K562 (cell line): ENCODE results near the gene NLE1. TPM values are rescaled to one million over a fixed set of nuclear protein-coding genes. Genes with fewer than 3 reads are reported as not detected.

Experiments used
- BHLHE40 ChIP-seq: IDR thresholded peaks from 2 replicates; pipeline ENCODE4 v1.6.1; 2011; ENCODE audit warnings: low read length, improper control_type of control experiment
- DPF2 ChIP-seq: fragments of 450-650 bp; IDR thresholded peaks from 2 replicates; pipeline ENCODE4 v1.6.1; 2016
- ERF ChIP-seq: fragments of 450-650 bp; formaldehyde crosslinking; IDR thresholded peaks from 2 replicates; pipeline ENCODE4 v1.4.0; 2020; ENCODE audit warnings: mild to moderate bottlenecking, mixed read lengths
- FOXA3 ChIP-seq, 2 experiments: fragments of 450-650 bp in 1 of 2; sonication (generic) in 1 of 2; formaldehyde crosslinking; IDR thresholded peaks in 1 of 2; conservative IDR thresholded peaks in 1 of 2; 2 replicates each; pipeline versions ENCODE4 v1.4.0 to v1.8.0; 2020 to 2022; ENCODE audit warnings: mild to moderate bottlenecking in 2 of 2, missing genetic modification reagents in 1 of 2
- FOXO4 ChIP-seq: fragments of 450-650 bp; formaldehyde crosslinking; IDR thresholded peaks from 2 replicates; pipeline ENCODE4 v1.4.0; 2020; ENCODE audit warnings: mild to moderate bottlenecking, moderate library complexity
- HDAC3 ChIP-seq: fragments of 450-650 bp; IDR thresholded peaks from 2 replicates; pipeline ENCODE4 v1.6.1; 2018; ENCODE audit warnings: borderline replicate concordance, mild to moderate bottlenecking, moderate library complexity; ENCODE audit not compliant: partially characterized antibody
- HES1 ChIP-seq: fragments of 450-650 bp; IDR thresholded peaks from 2 replicates; pipeline ENCODE4 v1.6.1; 2016; ENCODE audit warnings: low read depth, mild to moderate bottlenecking, moderate library complexity
- MTA1 ChIP-seq: fragments of 450-650 bp; IDR thresholded peaks from 2 replicates; pipeline ENCODE4 v1.6.1; 2017; ENCODE audit warnings: borderline replicate concordance
- POLR2H ChIP-seq: IDR thresholded peaks from 2 replicates; pipeline ENCODE4 v1.6.1; 2016; ENCODE audit warnings: missing genetic modification characterization, low read depth, mild to moderate bottlenecking, control low read depth, missing compliant biosample characterization, moderate library complexity
- PURB ChIP-seq: sonication (generic); formaldehyde crosslinking; IDR thresholded peaks from 2 replicates; pipeline ENCODE4 v1.9.0; 2021; ENCODE audit warnings: low read depth, mild to moderate bottlenecking, missing genetic modification reagents
- RBM34 ChIP-seq: fragments of 200-400 bp; formaldehyde crosslinking; IDR thresholded peaks from 2 replicates; pipeline ENCODE4 v1.6.1; 2018; ENCODE audit warnings: low read length, borderline replicate concordance; ENCODE audit not compliant: insufficient read depth
- RNF219 ChIP-seq: fragments of 250-450 bp; sonication (Bioruptor Pico); IDR thresholded peaks from 2 replicates; pipeline ENCODE4 v1.5.0; 2022; ENCODE audit warnings: mild to moderate bottlenecking
- STAT5B ChIP-seq: fragments of 250-450 bp; sonication (Bioruptor Pico); IDR thresholded peaks from 2 replicates; pipeline ENCODE4 v1.8.0; 2021; ENCODE audit warnings: mild to moderate bottlenecking, inconsistent platforms
- TCFL5 ChIP-seq: fragments of 250-450 bp; sonication (Bioruptor Pico); conservative IDR thresholded peaks from 2 replicates; pipeline ENCODE4 v1.6.1; 2021; ENCODE audit warnings: mild to moderate bottlenecking, moderate library complexity, matching md5 sums
- ZFP30 ChIP-seq: fragments of 250-450 bp; sonication (Bioruptor Pico); IDR thresholded peaks from 2 replicates; pipeline ENCODE4 v1.8.0; 2022; ENCODE audit warnings: moderate library complexity, mild to moderate bottlenecking, inconsistent platforms, borderline replicate concordance
- ZNF316 ChIP-seq: fragments of 450-650 bp; IDR thresholded peaks from 2 replicates; pipeline ENCODE4 v1.6.1; 2016
- ZNF57 ChIP-seq: fragments of 450-650 bp; formaldehyde crosslinking; IDR thresholded peaks from 2 replicates; pipeline ENCODE4 v1.4.0; 2020; ENCODE audit warnings: mild to moderate bottlenecking, moderate library complexity
- polyA plus RNA-seq, 8 experiments: library from polyadenylated mRNA; depleted of rRNA in 4 of 8; stranded (reverse) in 5 of 8; unstranded in 3 of 8; fragments of >200 nt; fragmentation: Nextera tagmentation in 2 of 8; fragmentation: Illumina TruSeq in 1 of 8; extraction: Ambion mirVana in 2 of 8; extraction: Trizol in 1 of 8; gene quantifications; 2 replicates each; pipeline versions ENCODE4 v1.2.1 to v1.2.3, GENCODE V29; 2011 to 2014; ENCODE audit warnings: inconsistent platforms in 1 of 8, missing spikeins in 1 of 8
- total RNA-seq, 7 experiments: library from RNA; depleted of rRNA in 6 of 7; stranded (reverse); fragments of >200 nt in 6 of 7; fragmentation: Illumina TruSeq in 2 of 7; extraction: Trizol in 2 of 7; gene quantifications; 2 replicates each; pipeline versions ENCODE4 v1.2.1 to v1.2.3, GENCODE V29; 2011 to 2021; ENCODE audit warnings: low replicate concordance in 1 of 7
- TF ChIP-seq, protein P1 (sequence below): IDR thresholded peaks from 2 replicates; pipeline ENCODE4 v1.6.1; 2014; ENCODE audit warnings: antibody characterized with exemption
- TF ChIP-seq, protein P2 (sequence below): fragments of 150-350 bp; conservative IDR thresholded peaks from 2 replicates; pipeline ENCODE4 v1.6.1; 2014; ENCODE audit warnings: low read length

The NLE1 gene
- total and polyA plus RNA-seq, 9 of the 15 experiments (the other 6 are each of a cell fraction or from before 2014, with no cell fraction given), result 3.8 to 69.0 (median 29.4) TPM

DNA sequence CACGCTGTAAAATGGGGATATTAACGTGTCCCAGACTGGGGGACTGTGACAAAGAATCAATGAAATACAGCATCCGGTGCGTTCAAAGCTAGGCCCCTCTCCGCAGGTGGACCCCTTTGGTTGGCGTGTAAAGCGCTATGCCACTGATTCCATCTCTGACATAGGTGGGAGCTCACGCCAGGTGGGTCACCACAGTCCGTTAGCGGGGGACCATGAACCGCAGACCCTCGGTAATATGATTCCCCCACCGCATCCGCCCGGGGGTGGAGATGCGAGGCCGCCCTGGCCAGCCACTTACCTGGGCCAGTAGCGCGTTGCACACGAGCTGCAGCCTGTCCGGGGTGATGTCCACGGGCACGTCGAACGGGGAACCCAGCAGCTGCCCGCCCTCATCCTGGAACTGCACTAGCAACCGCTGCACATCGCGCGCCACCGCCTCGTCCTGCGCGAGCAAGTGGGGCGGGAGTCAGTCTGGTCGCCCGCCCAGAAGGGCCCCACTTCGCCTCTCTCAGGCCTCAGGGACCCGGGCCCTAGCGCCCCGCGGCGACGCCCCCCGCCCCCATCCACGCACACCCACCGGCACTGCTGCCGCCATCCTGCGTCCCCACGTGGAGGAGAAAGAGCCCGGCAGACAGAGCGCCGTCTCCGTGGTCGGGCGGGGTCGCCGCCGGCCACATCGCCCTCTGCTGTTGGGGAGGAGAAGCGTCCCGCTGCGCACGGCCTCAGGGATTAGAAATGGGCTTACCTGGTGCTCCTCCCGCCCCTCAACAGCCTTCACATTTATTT, at the start of gene NLE1 (continued):
- TF ChIP-seq, protein P1, sequence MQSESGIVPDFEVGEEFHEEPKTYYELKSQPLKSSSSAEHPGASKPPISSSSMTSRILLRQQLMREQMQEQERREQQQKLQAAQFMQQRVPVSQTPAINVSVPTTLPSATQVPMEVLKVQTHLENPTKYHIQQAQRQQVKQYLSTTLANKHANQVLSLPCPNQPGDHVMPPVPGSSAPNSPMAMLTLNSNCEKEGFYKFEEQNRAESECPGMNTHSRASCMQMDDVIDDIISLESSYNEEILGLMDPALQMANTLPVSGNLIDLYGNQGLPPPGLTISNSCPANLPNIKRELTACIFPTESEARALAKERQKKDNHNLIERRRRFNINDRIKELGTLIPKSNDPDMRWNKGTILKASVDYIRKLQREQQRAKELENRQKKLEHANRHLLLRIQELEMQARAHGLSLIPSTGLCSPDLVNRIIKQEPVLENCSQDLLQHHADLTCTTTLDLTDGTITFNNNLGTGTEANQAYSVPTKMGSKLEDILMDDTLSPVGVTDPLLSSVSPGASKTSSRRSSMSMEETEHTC, result no peak
- TF ChIP-seq ZFP30 (CRISPR knock-in tag), result no peak
- TF ChIP-seq MTA1, result no peak
- TF ChIP-seq POLR2H, result no peak
- no peak for TF ChIP-seq DPF2
- peak; percentile 54; the same call in 1 of the 2 replicates for TF ChIP-seq BHLHE40
- TF ChIP-seq ERF, result no peak
- TF ChIP-seq FOXA3 (CRISPR knock-in tag; conservative IDR thresholded peaks at IDR 0.05 in 1 of 2, IDR thresholded peaks at IDR 0.05 in 1 of 2), result no peak
- TF ChIP-seq TCFL5 (CRISPR knock-in tag), result no peak
- no peak for TF ChIP-seq RBM34
- TF ChIP-seq, protein P2, sequence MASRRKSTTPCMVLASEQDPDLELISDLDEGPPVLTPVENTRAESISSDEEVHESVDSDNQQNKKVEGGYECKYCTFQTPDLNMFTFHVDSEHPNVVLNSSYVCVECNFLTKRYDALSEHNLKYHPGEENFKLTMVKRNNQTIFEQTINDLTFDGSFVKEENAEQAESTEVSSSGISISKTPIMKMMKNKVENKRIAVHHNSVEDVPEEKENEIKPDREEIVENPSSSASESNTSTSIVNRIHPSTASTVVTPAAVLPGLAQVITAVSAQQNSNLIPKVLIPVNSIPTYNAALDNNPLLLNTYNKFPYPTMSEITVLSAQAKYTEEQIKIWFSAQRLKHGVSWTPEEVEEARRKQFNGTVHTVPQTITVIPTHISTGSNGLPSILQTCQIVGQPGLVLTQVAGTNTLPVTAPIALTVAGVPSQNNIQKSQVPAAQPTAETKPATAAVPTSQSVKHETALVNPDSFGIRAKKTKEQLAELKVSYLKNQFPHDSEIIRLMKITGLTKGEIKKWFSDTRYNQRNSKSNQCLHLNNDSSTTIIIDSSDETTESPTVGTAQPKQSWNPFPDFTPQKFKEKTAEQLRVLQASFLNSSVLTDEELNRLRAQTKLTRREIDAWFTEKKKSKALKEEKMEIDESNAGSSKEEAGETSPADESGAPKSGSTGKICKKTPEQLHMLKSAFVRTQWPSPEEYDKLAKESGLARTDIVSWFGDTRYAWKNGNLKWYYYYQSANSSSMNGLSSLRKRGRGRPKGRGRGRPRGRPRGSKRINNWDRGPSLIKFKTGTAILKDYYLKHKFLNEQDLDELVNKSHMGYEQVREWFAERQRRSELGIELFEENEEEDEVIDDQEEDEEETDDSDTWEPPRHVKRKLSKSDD, result 0 out of 2 replicates have a peak, but pooled peaks have one; percentile 44
- TF ChIP-seq STAT5B, result no peak
- no peak for TF ChIP-seq HDAC3
- TF ChIP-seq RNF219 (CRISPR knock-in tag), result no peak
- no peak for TF ChIP-seq HES1
- no peak for TF ChIP-seq FOXO4
- TF ChIP-seq ZNF316, result no peak
- TF ChIP-seq ZNF57 (CRISPR knock-in tag), result no peak
- no peak for TF ChIP-seq PURB (CRISPR knock-in tag)
